GM21576 (cell line): ENCODE measurements around the gene FMNL1.
"Not testable (repeated sequence)": the region's sequence is repeated elsewhere in the genome, so short reads cannot be mapped to it uniquely, and the experiment has no call there.

Source experiments
- ATAC-seq: cut with Tn5 transposase; IDR thresholded peaks from one replicate; pipeline ENCODE4 v1.9.1; 2021; ENCODE audit warnings: mild to moderate bottlenecking, moderate library complexity; ENCODE audit not compliant: unreplicated experiment

FMNL1 gene

DNA sequence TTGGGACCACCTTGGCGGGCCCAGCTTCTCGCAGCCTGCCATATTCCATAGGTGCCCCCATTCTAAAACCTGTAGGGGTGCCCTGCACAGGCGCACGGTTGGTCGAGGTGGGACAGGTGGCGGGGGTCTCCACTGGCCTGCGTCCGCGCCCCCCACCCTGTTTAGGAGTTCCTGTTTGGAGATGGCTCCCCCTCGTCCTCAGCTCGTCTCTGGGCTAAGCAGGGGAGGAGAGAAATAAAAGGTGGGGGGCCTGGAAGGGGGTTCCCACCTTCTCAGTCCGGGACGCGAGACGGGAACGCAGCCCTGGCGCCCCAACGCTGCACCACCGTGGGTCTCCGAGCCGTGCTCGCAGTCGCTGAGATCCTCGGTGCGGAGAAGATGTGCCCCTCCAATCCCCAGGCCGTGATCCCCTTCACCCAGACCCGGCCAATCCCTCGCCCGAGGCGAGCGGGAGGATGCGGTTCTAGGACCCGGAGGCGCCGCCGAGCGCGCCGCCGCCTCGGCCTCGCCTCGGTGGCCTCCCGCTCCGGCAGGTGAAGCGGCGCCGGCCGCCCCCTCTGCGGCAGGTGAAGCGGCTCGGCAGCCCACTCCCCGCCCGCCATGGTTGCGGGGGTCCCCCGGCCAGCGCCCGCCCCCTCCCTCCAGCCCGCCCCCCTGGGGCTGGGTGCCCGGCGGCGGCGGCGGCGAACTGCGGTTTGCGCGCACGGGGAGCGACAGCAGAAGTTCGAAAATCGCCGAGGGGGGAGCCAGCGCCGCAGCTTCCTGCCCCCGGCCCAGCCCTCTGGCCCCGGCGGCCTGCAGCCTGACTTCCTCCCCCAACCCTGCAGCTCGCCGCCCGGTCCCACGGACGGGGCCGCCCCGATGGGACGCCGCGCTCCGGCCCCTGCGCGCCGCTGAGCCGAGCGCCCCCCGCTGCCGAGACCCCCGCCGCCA lies at the start of gene FMNL1:
FMNL1 (plus strand) TSS at position 805 of the 933 bp plus-strand sequence. CDS start 240 bp downstream, outside the sequence.
- ATAC-seq = no peak

- no peak for ATAC-seq
These were observed 49.5 kb upstream of the FMNL1 start for GRCh38 chr17:45172232-45172540.

DNA sequence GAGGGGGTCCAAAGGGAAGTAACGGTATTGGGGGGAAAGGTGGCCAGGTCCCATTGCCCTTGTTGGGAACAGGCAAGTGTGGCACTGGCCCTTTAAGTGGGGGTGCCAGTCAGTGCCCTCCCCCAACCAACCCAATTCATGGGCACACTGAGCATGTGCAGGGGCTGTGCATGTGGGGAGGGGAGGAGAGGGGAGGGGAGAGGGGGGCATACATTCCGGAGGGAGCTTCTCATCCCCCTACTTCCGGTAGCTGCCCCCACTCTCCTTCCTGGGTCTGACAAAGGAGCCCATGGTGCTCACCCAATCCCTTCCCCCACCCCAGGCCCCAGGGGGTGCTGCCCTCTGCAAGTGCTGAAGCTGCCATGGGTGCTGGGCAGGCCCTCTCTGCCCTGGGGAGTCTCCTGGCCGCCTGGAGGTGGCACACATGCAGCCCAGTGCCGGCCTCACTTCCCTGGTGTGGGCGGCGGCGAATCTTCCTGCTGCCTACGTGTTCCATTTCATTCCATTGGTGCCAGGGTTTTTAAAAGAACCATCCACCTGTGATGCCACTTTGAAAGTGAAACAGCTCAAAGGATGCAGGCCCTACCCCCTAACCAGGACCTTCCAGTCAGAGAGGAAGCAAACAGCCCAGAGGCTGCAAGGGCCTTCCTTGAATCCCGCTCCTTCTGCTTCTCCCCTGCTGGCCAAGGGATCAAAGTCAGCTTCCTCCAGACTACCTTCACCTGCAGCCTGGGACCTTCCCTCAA lies 49.0 kb upstream of the FMNL1 start:
- no peak for ATAC-seq

GRCh38 chr17:45175759-45176115 lies 45.9 kb upstream of the FMNL1 start:
- no peak for ATAC-seq

GRCh38 chr17:45177563-45177962 lies 44.1 kb upstream of the FMNL1 start:
- ATAC-seq = no peak

DNA sequence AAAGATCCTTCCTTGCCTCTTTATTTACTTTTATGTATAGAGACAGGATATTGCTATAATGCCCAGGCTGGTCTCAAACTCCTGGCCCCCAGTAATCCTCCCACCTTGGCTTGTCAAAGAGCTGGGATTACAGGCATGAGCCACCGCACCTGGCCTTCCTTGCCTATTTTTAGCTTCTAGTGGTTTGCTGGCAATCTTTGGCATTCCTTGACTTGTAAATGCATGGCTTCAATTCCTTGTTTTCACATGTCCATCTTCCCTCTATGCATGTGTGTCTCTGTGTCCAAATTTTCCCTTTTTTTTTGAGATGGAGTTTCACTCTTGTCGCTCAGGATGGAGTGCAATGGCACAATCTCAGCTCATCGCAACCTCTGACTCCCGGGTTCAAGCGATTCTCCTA lies 37.5 kb upstream of the FMNL1 start:
- no peak for ATAC-seq

DNA sequence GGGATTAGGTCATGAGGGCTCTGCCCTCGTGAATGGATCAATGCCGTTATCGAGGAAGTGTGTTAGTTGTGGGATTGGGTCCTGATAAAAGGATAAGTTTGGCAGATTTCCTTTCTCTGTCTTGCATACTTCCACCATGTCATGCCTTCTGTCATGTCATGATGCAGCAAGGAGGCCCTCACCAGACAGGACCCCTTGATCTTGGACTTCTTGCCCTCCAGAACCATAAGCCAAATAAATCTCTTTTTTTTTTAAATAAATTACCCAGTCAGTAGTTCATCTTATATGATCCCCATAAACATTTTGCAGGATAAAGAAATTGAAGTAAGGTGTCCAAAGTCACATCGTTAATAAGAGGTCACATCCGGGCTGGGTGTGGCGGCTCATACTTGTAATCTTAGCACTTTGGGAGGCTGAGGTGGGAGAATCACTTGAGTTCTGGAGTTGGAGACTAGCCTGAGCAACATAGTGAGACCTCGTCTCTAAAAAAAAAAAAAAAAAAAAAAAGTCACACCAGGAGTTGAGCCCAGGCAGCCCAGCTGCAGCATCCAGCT lies 34.8 kb upstream of the FMNL1 start:
- no peak for ATAC-seq

- ATAC-seq = no peak
These were observed 32.7 kb upstream of the FMNL1 start for GRCh38 chr17:45189009-45189408.

DNA sequence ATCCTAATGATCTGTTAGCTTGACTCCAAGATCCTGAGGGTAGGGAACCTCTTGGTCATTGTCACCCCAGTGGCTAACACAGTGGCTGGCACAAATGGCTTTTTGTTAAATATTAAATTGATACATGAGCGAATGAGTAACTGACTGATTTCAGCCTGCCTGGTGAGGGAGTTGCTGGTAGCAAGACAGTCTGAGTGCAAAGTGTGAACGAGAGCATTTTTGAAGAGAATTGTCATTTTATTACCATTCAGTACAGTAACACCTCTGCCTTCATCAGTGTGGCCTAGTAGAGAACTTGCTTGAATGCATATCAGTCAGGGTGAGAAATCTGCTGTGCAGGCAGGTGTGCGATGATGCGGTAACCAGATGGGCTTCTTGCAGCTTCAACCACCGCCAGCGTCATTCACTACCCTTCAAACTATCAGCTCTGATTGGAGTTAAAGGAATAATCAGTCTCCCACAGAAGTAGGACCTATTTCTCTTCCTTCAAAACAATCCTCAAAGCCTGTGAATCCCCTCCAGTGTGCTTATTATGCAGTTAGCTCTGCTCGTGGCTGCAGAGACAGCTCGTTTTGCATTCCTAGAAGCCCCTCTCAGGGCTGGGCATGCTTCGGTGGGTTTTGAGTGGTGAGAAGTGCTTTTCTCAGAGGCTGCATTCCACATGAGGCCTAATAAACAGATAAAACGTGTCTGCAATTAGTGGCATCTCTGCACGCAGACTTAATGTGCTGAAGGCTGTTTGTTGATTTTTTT lies 31.0 kb upstream of the FMNL1 start:
- no peak for ATAC-seq

DNA sequence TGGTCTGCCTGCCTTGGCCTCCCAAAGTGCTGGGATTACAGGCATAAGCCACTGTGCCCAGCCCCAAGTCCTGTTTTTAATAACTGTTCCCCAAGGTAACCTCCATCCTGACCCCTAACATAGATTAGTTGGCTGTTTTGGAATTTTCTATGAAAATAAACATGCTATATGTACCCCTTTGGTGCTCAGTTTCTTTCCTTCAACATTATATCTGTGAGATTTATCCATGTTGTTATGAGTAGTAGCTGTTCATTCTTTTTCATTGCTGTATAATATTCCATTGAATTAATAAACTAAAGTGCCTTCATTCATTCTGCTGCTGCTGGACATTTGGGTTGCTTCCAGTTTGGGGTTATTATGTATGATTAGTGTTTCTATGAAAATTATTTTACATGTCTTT lies 26.3 kb upstream of the FMNL1 start:
- no peak for ATAC-seq

GRCh38 chr17:45197108-45197507 lies 24.6 kb upstream of the FMNL1 start:
- no peak for ATAC-seq

DNA sequence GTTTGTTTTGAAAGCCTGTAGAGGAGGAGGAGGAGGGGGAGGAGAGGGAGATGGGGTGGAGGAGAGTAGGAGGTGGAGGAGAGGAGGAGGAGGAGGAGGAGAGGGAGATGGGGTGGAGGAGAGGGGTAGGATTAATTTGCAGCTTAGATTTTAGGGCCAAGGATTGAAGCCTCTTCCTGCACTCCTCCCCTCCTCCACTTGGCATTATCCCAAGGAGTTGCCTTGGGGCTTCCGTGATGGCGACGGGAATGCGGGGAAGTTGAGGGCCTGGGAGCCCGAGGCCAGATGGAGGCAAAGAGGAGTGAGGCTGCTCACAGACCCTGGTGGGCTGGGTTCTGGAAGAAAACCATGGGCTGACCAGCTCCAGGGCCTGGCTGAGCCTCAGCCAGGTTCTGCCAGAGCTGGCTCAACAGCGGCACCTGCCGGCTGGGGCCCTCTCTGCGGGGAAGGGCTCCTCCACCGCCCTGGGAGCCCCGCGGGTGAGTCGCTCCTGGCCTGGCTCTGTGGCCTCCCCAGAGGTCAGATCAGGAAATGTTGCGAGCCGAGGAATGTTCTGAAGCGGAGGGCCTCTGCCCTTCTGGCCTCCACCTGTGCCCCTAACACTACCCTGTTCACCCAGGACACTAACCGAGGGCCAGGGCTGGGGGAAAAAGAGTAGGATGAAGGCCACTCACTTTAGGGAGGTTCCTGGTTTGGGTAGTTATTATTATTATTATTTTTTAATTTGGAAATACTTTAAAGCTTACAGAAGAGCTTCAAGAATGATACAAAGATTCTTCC lies 23.9 kb upstream of the FMNL1 start:
- peak; percentile 63 for ATAC-seq

DNA sequence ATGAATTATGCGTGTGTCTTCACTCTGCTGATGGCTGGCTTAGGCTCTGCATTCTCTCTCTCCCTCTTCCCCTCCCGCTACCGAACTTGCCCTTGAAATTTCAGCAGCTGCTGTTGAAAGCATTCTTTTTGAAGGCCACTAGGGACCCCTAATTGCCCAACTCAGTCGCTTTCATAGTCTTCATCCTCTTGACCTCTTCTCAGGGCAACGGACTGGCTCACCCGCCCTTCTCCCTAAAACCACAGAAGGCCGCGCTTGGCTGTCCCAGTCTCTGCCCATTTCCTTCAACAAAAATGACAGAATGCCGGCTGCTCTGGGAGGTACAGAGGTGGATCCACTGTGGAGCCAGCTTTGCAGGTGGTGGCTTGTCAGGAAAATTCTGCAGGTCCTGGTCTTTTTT lies 21.0 kb upstream of the FMNL1 start:
- no peak for ATAC-seq

- ATAC-seq = no peak
These were observed 20.2 kb upstream of the FMNL1 start for GRCh38 chr17:45201457-45201856.

- ATAC-seq = not testable (repeated sequence)
These were observed 19.8 kb upstream of the FMNL1 start for GRCh38 chr17:45201880-45202279.

DNA sequence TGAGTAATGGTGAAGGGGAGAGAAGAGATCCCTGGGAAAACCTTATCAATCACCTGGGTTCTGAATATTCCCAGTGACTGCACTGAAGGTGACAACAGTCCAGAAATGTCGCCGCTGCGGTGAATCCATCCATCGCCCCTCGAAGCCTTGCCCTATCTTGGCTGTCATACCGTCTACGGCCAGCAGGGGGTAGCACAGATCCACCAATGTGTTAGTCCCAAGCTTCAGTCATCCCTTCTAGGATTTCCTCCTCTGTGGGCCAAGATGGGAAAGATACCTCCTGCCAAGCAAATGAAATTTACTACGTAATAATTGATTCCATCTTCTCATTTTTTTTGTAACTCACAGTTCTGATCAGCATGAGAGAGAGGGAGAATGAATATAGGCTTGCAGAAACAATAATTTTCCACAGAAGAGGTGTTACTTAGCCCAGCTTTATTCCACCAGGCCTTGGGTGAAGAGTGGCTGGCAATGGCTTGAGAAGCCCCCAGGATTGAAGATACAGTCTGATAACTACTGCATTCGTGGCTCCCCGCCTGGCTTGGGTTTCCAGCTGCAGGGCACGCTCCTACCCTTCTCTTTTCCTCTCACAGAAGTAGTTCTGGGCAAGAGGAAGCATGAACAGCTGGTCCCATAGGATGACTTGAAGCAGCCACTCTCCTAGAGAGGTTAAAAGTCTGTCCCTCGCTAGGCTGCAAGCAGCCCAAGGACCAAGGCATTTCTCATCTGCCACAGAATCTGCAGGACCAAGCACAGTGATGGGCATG lies 2.6 kb upstream of the FMNL1 start:
- ATAC-seq = no peak

- ATAC-seq = no peak
These were observed 1.6 kb upstream of the FMNL1 start for GRCh38 chr17:45220079-45220478.

DNA sequence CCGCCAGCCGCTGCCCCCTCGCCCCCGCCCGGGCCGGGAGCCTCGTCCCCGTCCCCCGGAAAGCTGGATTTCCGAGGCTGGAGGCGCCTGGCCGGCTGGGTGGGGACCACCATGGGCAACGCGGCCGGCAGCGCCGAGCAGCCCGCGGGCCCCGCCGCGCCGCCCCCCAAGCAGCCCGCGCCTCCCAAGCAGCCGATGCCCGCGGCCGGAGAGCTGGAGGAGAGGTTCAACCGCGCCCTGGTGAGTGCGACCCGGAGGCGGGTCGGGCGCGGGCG lies 266 bp downstream of the FMNL1 start:
- ATAC-seq = no peak

GRCh38 chr17:45222289-45222995 lies 757 bp downstream of the FMNL1 start:
- ATAC-seq = no peak
